ENCODE measurements around the gene NOS1.
"Not testable (repeated sequence)": the region's sequence is repeated elsewhere in the genome, so short reads cannot be mapped to it uniquely, and the experiment has no call there.

Gene NOS1

GRCh38 chr12:117361347-117361751 lies at the start of gene NOS1:
Gene NOS1 (minus strand): TSS chr12:117361626. CDS start chr12:117331069, 30,557 bp downstream.
- Mint-ChIP-seq H3K27ac (no peak within 1 kb of the TSS), H3K4me3 (no peak within 1 kb of the TSS), H3K4me1 (ENCODE audit: low read depth) (no peaks in the 10 kb centered on the region), H3K27me3 (peaks cover 29% of the 10 kb centered on the region), H3K9me3 (ENCODE audit: low read depth) (no peaks in the 10 kb centered on the region), H3K36me3 (no peaks in the 10 kb centered on the region)

GRCh38 chr12:117409286-117409685 lies 47.9 kb upstream of the NOS1 start:
- Mint-ChIP-seq H3K4me3 (no peak overlapping the region), H3K9me3 (ENCODE audit: low read depth) (no peaks in the 10 kb centered on the region), H3K4me1 (ENCODE audit: low read depth) (no peaks in the 10 kb centered on the region), H3K27ac (no peak overlapping the region), H3K36me3 (no peaks in the 10 kb centered on the region), H3K27me3 (peaks cover 3% of the 10 kb centered on the region)

GRCh38 chr12:117408161-117408791 lies 46.9 kb upstream of the NOS1 start:
- Mint-ChIP-seq H3K9me3 (ENCODE audit: low read depth) (no peaks in the 10 kb centered on the region), H3K4me3 (no peak overlapping the region), H3K36me3 (no peaks in the 10 kb centered on the region), H3K4me1 (ENCODE audit: low read depth) (no peaks in the 10 kb centered on the region), H3K27me3 (peaks cover 3% of the 10 kb centered on the region), H3K27ac (no peak overlapping the region)

GRCh38 chr12:117404940-117405339 lies 43.5 kb upstream of the NOS1 start:
- no peaks in the 10 kb centered on the region for H3K4me1 Mint-ChIP-seq (ENCODE audit: low read depth)
- no peaks in the 10 kb centered on the region for H3K36me3 Mint-ChIP-seq
- H3K27me3 Mint-ChIP-seq = peaks cover 5% of the 10 kb centered on the region
- peaks cover 5% of the 10 kb centered on the region for H3K9me3 Mint-ChIP-seq (ENCODE audit: low read depth)
- H3K27ac Mint-ChIP-seq = no peak overlapping the region
- H3K4me3 Mint-ChIP-seq = no peak overlapping the region

GRCh38 chr12:117404203-117404853 lies 42.9 kb upstream of the NOS1 start:
- H3K27me3 Mint-ChIP-seq = peaks cover 5% of the 10 kb centered on the region

GRCh38 chr12:117403586-117404139 lies 42.2 kb upstream of the NOS1 start:
- no peaks in the 10 kb centered on the region for H3K4me1 Mint-ChIP-seq (ENCODE audit: low read depth)
- H3K4me3 Mint-ChIP-seq = no peak overlapping the region
- H3K27me3 Mint-ChIP-seq = peaks cover 3% of the 10 kb centered on the region
- no peaks in the 10 kb centered on the region for H3K36me3 Mint-ChIP-seq
- H3K9me3 Mint-ChIP-seq (ENCODE audit: low read depth) = peaks cover 5% of the 10 kb centered on the region
- no peak overlapping the region for H3K27ac Mint-ChIP-seq

More at GRCh38 chr12:117404203-117404853, 42.9 kb upstream of the NOS1 start:
- Mint-ChIP-seq H3K4me3 (no peak overlapping the region), H3K27ac (no peak overlapping the region), H3K9me3 (ENCODE audit: low read depth) (peaks cover 5% of the 10 kb centered on the region), H3K4me1 (ENCODE audit: low read depth) (no peaks in the 10 kb centered on the region), H3K36me3 (no peaks in the 10 kb centered on the region)

- H3K27ac Mint-ChIP-seq = no peak overlapping the region
- H3K9me3 Mint-ChIP-seq (ENCODE audit: low read depth) = peaks cover 5% of the 10 kb centered on the region
- no peaks in the 10 kb centered on the region for H3K36me3 Mint-ChIP-seq
- no peak overlapping the region for H3K4me3 Mint-ChIP-seq
- no peaks in the 10 kb centered on the region for H3K4me1 Mint-ChIP-seq (ENCODE audit: low read depth)
- peaks cover 3% of the 10 kb centered on the region for H3K27me3 Mint-ChIP-seq
These were observed 40.9 kb upstream of the NOS1 start for GRCh38 chr12:117402363-117402762.

- no peak overlapping the region for H3K27ac Mint-ChIP-seq
- H3K4me1 Mint-ChIP-seq (ENCODE audit: low read depth) = no peaks in the 10 kb centered on the region
- H3K4me3 Mint-ChIP-seq = no peak overlapping the region
- peaks cover 5% of the 10 kb centered on the region for H3K9me3 Mint-ChIP-seq (ENCODE audit: low read depth)
- peaks cover 3% of the 10 kb centered on the region for H3K27me3 Mint-ChIP-seq
- H3K36me3 Mint-ChIP-seq = no peaks in the 10 kb centered on the region
These were observed 39.5 kb upstream of the NOS1 start for GRCh38 chr12:117400912-117401311.

GRCh38 chr12:117398482-117398881 lies 37.1 kb upstream of the NOS1 start:
- H3K27ac Mint-ChIP-seq; H3K4me1 Mint-ChIP-seq (ENCODE audit: low read depth); H3K9me3 Mint-ChIP-seq (ENCODE audit: low read depth); H3K4me3 Mint-ChIP-seq; H3K36me3 Mint-ChIP-seq; H3K27me3 Mint-ChIP-seq: not testable (repeated sequence)

- Mint-ChIP-seq H3K27ac (no peak overlapping the region), H3K9me3 (ENCODE audit: low read depth) (no peaks in the 10 kb centered on the region), H3K36me3 (no peaks in the 10 kb centered on the region), H3K27me3 (peaks cover 3% of the 10 kb centered on the region), H3K4me1 (ENCODE audit: low read depth) (no peaks in the 10 kb centered on the region), H3K4me3 (no peak overlapping the region)
These were observed 34.3 kb upstream of the NOS1 start for GRCh38 chr12:117395766-117396165.

- no peak overlapping the region for H3K27ac Mint-ChIP-seq
- H3K36me3 Mint-ChIP-seq = no peaks in the 10 kb centered on the region
- H3K4me1 Mint-ChIP-seq (ENCODE audit: low read depth) = no peaks in the 10 kb centered on the region
- no peak overlapping the region for H3K4me3 Mint-ChIP-seq
- H3K27me3 Mint-ChIP-seq = peaks cover 3% of the 10 kb centered on the region
- H3K9me3 Mint-ChIP-seq (ENCODE audit: low read depth) = no peaks in the 10 kb centered on the region
These were observed 33.1 kb upstream of the NOS1 start for GRCh38 chr12:117394491-117394890.

GRCh38 chr12:117393656-117394055 lies 32.2 kb upstream of the NOS1 start:
- no peaks in the 10 kb centered on the region for H3K4me1 Mint-ChIP-seq (ENCODE audit: low read depth)
- H3K27me3 Mint-ChIP-seq = peaks cover 3% of the 10 kb centered on the region
- H3K27ac Mint-ChIP-seq = no peak overlapping the region
- H3K36me3 Mint-ChIP-seq = no peaks in the 10 kb centered on the region
- H3K4me3 Mint-ChIP-seq = no peak overlapping the region
- no peaks in the 10 kb centered on the region for H3K9me3 Mint-ChIP-seq (ENCODE audit: low read depth)

- H3K36me3 Mint-ChIP-seq = no peaks in the 10 kb centered on the region
- H3K27ac Mint-ChIP-seq = no peak overlapping the region
- H3K27me3 Mint-ChIP-seq = peaks cover 3% of the 10 kb centered on the region
- H3K9me3 Mint-ChIP-seq (ENCODE audit: low read depth) = no peaks in the 10 kb centered on the region
- H3K4me3 Mint-ChIP-seq = no peak overlapping the region
- no peaks in the 10 kb centered on the region for H3K4me1 Mint-ChIP-seq (ENCODE audit: low read depth)
These were observed 29.4 kb upstream of the NOS1 start for GRCh38 chr12:117390866-117391265.

GRCh38 chr12:117388951-117389446 lies 27.6 kb upstream of the NOS1 start:
- H3K27ac Mint-ChIP-seq = no peak overlapping the region
- peaks cover 3% of the 10 kb centered on the region for H3K27me3 Mint-ChIP-seq
- no peaks in the 10 kb centered on the region for H3K4me1 Mint-ChIP-seq (ENCODE audit: low read depth)
- H3K36me3 Mint-ChIP-seq = no peaks in the 10 kb centered on the region
- no peak overlapping the region for H3K4me3 Mint-ChIP-seq
- no peaks in the 10 kb centered on the region for H3K9me3 Mint-ChIP-seq (ENCODE audit: low read depth)

- H3K4me1 Mint-ChIP-seq (ENCODE audit: low read depth) = no peaks in the 10 kb centered on the region
- peaks cover 3% of the 10 kb centered on the region for H3K27me3 Mint-ChIP-seq
- no peaks in the 10 kb centered on the region for H3K36me3 Mint-ChIP-seq
- H3K9me3 Mint-ChIP-seq (ENCODE audit: low read depth) = no peaks in the 10 kb centered on the region
- no peak overlapping the region for H3K4me3 Mint-ChIP-seq
- no peak overlapping the region for H3K27ac Mint-ChIP-seq
These were observed 26.4 kb upstream of the NOS1 start for GRCh38 chr12:117387832-117388231.

Data from activated naive CD8-positive, alpha-beta T cell (primary cell).